ENCODE data around the gene PLOD2. TPM values are rescaled to one million over a fixed set of nuclear protein-coding genes. Genes with fewer than 3 reads are reported as not detected.

The PLOD2 gene
- total RNA-seq, 1 experiment from 2014 or later: 36.6 TPM

DNA sequence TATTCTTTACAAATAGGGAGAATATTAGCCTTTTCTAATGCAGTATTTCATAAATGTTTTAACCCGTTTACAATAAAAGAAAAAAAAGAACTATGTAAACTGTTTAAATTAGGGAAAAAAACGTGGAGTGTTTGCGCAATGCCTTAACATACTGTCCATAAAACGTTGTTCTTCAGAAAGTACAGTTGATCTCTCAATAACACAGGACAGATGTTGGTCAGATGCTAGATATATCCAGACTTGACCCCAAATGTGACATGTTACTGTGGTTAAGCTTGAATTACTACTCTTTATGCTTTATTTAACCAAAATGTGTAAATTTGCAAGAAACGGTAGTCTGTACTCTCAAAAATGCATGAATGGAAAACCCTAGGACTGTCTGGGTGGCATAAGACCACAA, 110.3 kb downstream of the PLOD2 start (continued):
- TF ChIP-seq ZNF425 (CRISPR knock-in tag; conservative IDR thresholded peaks at IDR 0.05) (no peak), FOXP1 (CRISPR knock-in tag; IDR thresholded peaks at IDR 0.05; ENCODE audit: borderline replicate concordance) (no peak), USF1 (CRISPR knock-in tag; IDR thresholded peaks at IDR 0.05) (no peak), GTF2I (CRISPR knock-in tag; conservative IDR thresholded peaks at IDR 0.05) (no peak), MYBL2 (CRISPR knock-in tag; IDR thresholded peaks at IDR 0.05) (no peak)

GRCh38 chr3:146047485-146047884, 113.5 kb downstream of the PLOD2 start:
- Mint-ChIP-seq H3K36me3 (peaks cover 7% of the 10 kb centered on the region), H3K4me3 (no peak overlapping the region), H3K27ac (no peak overlapping the region), H3K9me3 (peaks cover 23% of the 10 kb centered on the region), H3K4me1 (peaks cover 5% of the 10 kb centered on the region), H3K27me3 (ENCODE audit: low read depth) (no peaks in the 10 kb centered on the region; the same call in 1 of the 2 replicates)
- POLR2A ChIA-PET: no interaction called here
- DNase-seq (ENCODE audit: low spot score) (no peak), ATAC-seq (no peak)
- CTCF ChIA-PET: no interaction called here
- TF ChIP-seq TEAD4 (CRISPR knock-in tag; IDR thresholded peaks at IDR 0.05): no peak
- no peak for TF ChIP-seq ELF4 (CRISPR knock-in tag; IDR thresholded peaks at IDR 0.05; ENCODE audit: low read depth)
- TF ChIP-seq, protein P1, sequence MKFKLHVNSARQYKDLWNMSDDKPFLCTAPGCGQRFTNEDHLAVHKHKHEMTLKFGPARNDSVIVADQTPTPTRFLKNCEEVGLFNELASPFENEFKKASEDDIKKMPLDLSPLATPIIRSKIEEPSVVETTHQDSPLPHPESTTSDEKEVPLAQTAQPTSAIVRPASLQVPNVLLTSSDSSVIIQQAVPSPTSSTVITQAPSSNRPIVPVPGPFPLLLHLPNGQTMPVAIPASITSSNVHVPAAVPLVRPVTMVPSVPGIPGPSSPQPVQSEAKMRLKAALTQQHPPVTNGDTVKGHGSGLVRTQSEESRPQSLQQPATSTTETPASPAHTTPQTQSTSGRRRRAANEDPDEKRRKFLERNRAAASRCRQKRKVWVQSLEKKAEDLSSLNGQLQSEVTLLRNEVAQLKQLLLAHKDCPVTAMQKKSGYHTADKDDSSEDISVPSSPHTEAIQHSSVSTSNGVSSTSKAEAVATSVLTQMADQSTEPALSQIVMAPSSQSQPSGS (CRISPR knock-in tag; IDR thresholded peaks at IDR 0.05; ENCODE audit: borderline replicate concordance, low read depth): no peak
- TF ChIP-seq IRF2 (CRISPR knock-in tag; IDR thresholded peaks at IDR 0.05; ENCODE audit: borderline replicate concordance, low read depth): no peak
- TF ChIP-seq, protein P2, sequence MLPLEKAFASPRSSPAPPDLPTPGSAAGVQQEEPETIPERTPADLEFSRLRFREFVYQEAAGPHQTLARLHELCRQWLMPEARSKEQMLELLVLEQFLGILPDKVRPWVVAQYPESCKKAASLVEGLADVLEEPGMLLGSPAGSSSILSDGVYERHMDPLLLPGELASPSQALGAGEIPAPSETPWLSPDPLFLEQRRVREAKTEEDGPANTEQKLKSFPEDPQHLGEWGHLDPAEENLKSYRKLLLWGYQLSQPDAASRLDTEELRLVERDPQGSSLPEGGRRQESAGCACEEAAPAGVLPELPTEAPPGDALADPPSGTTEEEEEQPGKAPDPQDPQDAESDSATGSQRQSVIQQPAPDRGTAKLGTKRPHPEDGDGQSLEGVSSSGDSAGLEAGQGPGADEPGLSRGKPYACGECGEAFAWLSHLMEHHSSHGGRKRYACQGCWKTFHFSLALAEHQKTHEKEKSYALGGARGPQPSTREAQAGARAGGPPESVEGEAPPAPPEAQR (CRISPR knock-in tag; IDR thresholded peaks at IDR 0.05): no peak
- no peak for TF ChIP-seq ZBTB43 (CRISPR knock-in tag; IDR thresholded peaks at IDR 0.05)

GRCh38 chr3:146044046-146044445, 116.9 kb downstream of the PLOD2 start:
- ChIA-PET POLR2A (no interaction called here), CTCF (no interaction called here)
- no peak for DNase-seq (ENCODE audit: low spot score)
- no peak for ATAC-seq
- H3K9me3 Mint-ChIP-seq: peaks cover 28% of the 10 kb centered on the region
- no peak overlapping the region for H3K27ac Mint-ChIP-seq
- H3K36me3 Mint-ChIP-seq: peaks cover 7% of the 10 kb centered on the region
- H3K27me3 Mint-ChIP-seq (ENCODE audit: low read depth): no peaks in the 10 kb centered on the region; the same call in 1 of the 2 replicates
- H3K4me1 Mint-ChIP-seq: no peaks in the 10 kb centered on the region
- no peak overlapping the region for H3K4me3 Mint-ChIP-seq
- no peak for TF ChIP-seq MXD4 (CRISPR knock-in tag; IDR thresholded peaks at IDR 0.05; ENCODE audit: borderline replicate concordance)
- no peak for TF ChIP-seq NR2C2 (CRISPR knock-in tag; IDR thresholded peaks at IDR 0.05)
- TF ChIP-seq STAT6 (CRISPR knock-in tag; conservative IDR thresholded peaks at IDR 0.05; ENCODE audit: low read depth): no peak
- TF ChIP-seq ZNF396 (CRISPR knock-in tag; IDR thresholded peaks at IDR 0.05; ENCODE audit: borderline replicate concordance): no peak
- TF ChIP-seq NFE2L1 (CRISPR knock-in tag; IDR thresholded peaks at IDR 0.05): no peak
- TF ChIP-seq, protein P3, sequence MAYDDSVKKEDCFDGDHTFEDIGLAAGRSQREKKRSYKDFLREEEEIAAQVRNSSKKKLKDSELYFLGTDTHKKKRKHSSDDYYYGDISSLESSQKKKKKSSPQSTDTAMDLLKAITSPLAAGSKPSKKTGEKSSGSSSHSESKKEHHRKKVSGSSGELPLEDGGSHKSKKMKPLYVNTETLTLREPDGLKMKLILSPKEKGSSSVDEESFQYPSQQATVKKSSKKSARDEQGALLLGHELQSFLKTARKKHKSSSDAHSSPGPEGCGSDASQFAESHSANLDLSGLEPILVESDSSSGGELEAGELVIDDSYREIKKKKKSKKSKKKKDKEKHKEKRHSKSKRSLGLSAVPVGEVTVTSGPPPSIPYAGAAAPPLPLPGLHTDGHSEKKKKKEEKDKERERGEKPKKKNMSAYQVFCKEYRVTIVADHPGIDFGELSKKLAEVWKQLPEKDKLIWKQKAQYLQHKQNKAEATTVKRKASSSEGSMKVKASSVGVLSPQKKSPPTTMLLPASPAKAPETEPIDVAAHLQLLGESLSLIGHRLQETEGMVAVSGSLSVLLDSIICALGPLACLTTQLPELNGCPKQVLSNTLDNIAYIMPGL (CRISPR knock-in tag; IDR thresholded peaks at IDR 0.05): no peak
- TF ChIP-seq IRF2 (CRISPR knock-in tag; IDR thresholded peaks at IDR 0.05; ENCODE audit: borderline replicate concordance, low read depth): no peak
- no peak for TF ChIP-seq JUN (CRISPR knock-in tag; IDR thresholded peaks at IDR 0.05)
- TF ChIP-seq E2F5 (CRISPR knock-in tag; IDR thresholded peaks at IDR 0.05): no peak
- no peak for TF ChIP-seq CREB1 (CRISPR knock-in tag; IDR thresholded peaks at IDR 0.05)
